LNCAP (cell line): ENCODE data around the gene PREX1.

Source experiments
- TF ChIP-seq, protein P1 (sequence below): fragments of 450-650 bp; IDR thresholded peaks from 2 replicates; pipeline ENCODE4 v1.5.1; 2017; ENCODE audit warnings: mild to moderate bottlenecking

Gene PREX1

DNA sequence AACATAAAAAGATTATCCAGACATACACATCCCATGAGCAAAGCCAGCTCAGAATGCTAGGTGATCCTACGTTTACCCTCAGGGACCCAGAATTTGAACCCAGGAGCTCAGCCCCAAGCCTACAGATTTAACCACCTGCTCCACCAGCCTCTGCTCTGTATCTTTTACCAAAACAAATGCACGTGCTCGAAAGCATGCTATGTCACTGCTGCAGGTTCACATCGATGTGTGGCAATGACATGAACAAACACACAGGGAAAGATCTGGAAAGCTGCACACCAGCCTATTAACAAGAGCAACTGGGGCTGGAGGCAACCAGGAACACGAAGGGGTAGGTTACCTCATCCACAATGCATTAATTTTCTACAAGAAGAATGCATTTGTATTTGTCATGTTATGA lies 32.1 kb downstream of the PREX1 start:
- TF ChIP-seq, protein P1, sequence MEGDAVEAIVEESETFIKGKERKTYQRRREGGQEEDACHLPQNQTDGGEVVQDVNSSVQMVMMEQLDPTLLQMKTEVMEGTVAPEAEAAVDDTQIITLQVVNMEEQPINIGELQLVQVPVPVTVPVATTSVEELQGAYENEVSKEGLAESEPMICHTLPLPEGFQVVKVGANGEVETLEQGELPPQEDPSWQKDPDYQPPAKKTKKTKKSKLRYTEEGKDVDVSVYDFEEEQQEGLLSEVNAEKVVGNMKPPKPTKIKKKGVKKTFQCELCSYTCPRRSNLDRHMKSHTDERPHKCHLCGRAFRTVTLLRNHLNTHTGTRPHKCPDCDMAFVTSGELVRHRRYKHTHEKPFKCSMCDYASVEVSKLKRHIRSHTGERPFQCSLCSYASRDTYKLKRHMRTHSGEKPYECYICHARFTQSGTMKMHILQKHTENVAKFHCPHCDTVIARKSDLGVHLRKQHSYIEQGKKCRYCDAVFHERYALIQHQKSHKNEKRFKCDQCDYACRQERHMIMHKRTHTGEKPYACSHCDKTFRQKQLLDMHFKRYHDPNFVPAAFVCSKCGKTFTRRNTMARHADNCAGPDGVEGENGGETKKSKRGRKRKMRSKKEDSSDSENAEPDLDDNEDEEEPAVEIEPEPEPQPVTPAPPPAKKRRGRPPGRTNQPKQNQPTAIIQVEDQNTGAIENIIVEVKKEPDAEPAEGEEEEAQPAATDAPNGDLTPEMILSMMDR: no peak

DNA sequence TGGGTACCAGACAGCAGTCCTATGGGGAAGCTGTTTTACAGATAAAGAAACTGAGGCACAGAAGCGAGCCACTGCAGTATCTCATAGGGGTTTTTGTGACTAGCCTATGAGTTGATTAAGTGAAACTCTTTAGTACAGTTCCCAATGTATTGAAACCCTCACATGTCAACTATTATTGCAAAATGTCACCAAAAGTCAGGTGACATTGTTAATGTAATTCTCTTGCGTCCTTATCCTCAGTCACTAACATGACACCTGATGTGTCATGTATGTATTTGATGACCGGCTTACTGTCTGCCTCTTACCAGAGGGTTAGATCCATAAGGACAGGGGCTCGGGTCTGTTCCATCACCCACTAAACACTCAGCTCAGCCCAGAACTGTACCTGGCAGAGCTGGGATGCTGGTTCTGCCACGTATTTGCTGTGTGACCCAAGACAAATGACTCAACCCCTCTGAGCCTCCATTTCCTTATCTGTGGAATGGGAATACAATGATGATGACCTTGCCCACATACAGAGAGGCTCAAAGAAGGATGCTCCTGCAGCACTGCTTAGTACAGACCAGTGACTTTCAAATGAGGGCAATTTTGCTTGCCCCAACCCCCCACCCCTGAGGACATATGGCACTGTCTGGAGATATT lies 32.9 kb downstream of the PREX1 start:
- TF ChIP-seq, protein P1: no peak

DNA sequence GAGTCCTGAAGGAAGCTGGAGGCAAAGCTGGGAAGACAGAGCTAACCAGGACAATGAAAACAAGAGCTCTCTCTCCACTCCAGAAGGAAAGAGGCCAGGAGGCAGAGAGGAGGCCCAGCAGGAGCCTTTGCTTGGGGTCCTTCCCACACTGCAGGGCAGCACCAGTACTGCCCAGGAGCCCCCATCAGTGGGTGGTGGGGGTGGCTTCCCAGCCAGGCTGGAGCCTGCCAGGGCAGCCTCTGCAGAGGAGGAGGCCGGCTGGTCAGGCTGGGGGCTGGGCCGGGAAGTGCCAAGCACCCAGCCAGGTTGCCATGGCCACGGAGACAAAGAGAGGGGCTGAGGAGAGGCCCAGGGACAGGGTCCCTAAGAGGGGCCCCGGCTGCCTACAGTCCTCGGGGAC lies 33.4 kb downstream of the PREX1 start:
- TF ChIP-seq, protein P1: no peak

DNA sequence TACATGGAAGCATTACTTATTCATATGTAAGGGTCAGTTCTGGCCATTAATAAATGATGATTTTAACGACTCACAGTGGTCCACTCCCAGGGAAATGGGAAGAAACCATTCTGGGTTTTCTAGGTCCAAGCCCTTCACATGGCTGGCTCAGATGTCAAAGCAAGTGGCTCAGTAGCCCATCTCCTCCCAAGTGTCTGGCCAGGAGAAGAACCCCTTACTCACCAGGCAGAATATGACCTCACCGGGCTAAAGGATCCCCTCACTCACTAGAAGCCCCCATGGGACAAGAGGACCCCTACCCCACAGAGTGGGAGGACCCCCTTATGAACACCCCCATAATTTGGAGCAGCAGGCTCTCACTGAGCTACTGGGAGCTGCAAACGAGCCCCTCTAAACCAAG lies 34.0 kb downstream of the PREX1 start:
- TF ChIP-seq, protein P1: no peak

DNA sequence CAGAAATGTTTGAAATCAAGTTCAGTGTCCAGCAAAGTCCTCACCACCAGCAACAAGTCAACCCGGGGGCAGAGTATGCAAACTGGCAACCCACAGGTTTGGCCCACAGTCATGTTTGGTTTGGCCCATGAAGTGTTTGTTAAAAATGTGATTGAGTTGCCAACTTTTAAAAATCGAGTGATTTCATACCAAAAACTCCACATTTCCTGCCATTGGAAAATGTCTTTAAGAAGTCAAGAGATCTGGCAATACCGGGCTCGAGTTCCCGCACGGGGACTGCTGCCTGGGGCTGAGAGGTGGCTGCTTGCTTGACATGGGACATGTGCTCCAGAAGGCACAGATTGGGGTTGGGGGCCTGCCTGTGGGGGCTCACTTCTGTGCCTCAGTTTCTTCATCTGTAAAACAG lies 36.1 kb downstream of the PREX1 start:
- TF ChIP-seq, protein P1: no peak

DNA sequence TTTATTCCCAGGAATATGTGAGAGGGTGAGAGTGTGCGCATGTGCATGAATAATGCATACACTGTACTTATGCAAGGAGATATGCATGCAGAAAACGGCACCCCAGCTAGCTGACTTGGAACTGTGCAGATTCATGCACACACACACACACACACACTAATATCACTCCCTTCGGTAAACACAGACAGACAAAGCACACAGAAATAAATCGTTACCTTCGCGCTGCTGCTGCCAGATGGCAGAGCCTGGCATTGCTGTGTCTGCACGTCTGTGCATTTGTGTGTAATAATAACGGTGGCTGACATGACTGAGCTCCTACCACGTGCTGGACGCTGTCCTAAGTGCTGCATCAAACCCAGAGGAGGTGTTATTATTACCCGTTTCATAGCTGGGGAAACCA lies 36.8 kb downstream of the PREX1 start:
- TF ChIP-seq, protein P1: no peak

DNA sequence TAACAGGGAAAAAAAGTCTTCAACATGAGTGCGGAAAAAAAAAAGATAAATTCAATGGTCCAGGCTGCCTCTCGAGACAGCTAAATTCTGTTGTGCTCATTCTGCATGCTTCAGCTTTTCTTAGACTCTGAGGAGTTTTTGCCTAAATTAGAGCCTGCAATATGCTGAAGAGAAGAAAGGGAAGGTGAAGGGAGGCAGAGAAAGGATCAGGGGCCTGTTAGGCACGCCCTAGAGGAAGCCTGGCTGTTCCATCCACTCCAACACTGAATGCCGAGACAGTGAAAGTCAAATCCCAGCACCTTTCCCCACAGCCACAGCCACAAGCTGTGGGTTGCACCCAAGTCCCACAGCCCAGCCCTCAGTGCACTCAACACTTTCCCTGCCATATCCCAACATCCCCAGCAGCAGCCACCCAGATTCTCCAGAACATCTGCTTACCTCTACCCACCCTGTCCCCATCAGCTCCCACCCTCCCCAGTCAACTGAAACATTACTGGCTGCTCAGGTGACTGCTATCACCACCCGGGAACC lies 37.3 kb downstream of the PREX1 start:
- TF ChIP-seq, protein P1: no peak
